HEK293 (cell line): ENCODE data around the gene ART5.

Experiments
- FEZF1 ChIP-seq: fragments of 450-650 bp; formaldehyde crosslinking; IDR thresholded peaks from 2 replicates; pipeline ENCODE4 v1.5.1; 2016; ENCODE audit warnings: missing biosample characterization, missing genetic modification characterization
- GLIS1 ChIP-seq: fragments of 450-650 bp; formaldehyde crosslinking; IDR thresholded peaks from 2 replicates; pipeline ENCODE4 v1.5.1; 2016; ENCODE audit warnings: missing biosample characterization, missing genetic modification characterization
- GLIS2 ChIP-seq: fragments of 450-650 bp; formaldehyde crosslinking; IDR thresholded peaks from 2 replicates; pipeline ENCODE4 v1.5.1; 2016; ENCODE audit warnings: missing biosample characterization, missing genetic modification characterization
- MEIS1 ChIP-seq: sonication (generic); formaldehyde crosslinking; IDR thresholded peaks from 2 replicates; pipeline ENCODE4 v1.8.1; 2022; ENCODE audit warnings: missing genetic modification reagents, mild to moderate bottlenecking, borderline replicate concordance
- OSR2 ChIP-seq: fragments of 450-650 bp; formaldehyde crosslinking; IDR thresholded peaks from 2 replicates; pipeline ENCODE4 v1.5.1; 2016; ENCODE audit warnings: missing biosample characterization, missing genetic modification characterization
- OVOL3 ChIP-seq: fragments of 450-650 bp; formaldehyde crosslinking; IDR thresholded peaks from 2 replicates; pipeline ENCODE4 v1.5.1; 2016; ENCODE audit warnings: missing biosample characterization, missing genetic modification characterization
- PATZ1 ChIP-seq: fragments of 450-650 bp; formaldehyde crosslinking; IDR thresholded peaks from 2 replicates; pipeline ENCODE4 v1.5.1; 2016; ENCODE audit warnings: missing biosample characterization, missing genetic modification characterization
- PRDM1 ChIP-seq: fragments of 450-650 bp; formaldehyde crosslinking; IDR thresholded peaks from 2 replicates; pipeline ENCODE4; 2016; ENCODE audit warnings: missing biosample characterization, missing genetic modification characterization
- SCRT2 ChIP-seq: fragments of 450-650 bp; formaldehyde crosslinking; IDR thresholded peaks from 2 replicates; pipeline ENCODE4 v1.5.1; 2016; ENCODE audit warnings: missing biosample characterization, missing genetic modification characterization
- YY1 ChIP-seq: fragments of 450-650 bp; formaldehyde crosslinking; IDR thresholded peaks from 2 replicates; pipeline ENCODE4 v1.5.1; 2018; ENCODE audit warnings: missing biosample characterization, missing genetic modification characterization
- ZBTB11 ChIP-seq: fragments of 450-650 bp; formaldehyde crosslinking; conservative IDR thresholded peaks from 2 replicates; pipeline ENCODE4 v1.5.1; 2016; ENCODE audit warnings: low read depth, missing biosample characterization, missing genetic modification characterization
- ZBTB20 ChIP-seq: fragments of 450-650 bp; formaldehyde crosslinking; IDR thresholded peaks from 2 replicates; pipeline ENCODE4 v1.5.1; 2016; ENCODE audit warnings: missing biosample characterization, missing genetic modification characterization
- ZEB2 ChIP-seq: fragments of 450-650 bp; formaldehyde crosslinking; IDR thresholded peaks from 2 replicates; pipeline ENCODE4 v1.5.1; 2016; ENCODE audit warnings: missing biosample characterization, missing genetic modification characterization
- ZNF184 ChIP-seq: fragments of 450-650 bp; IDR thresholded peaks from 2 replicates; pipeline ENCODE4 v1.5.1; 2018; ENCODE audit warnings: missing biosample characterization, mild to moderate bottlenecking, missing genetic modification characterization
- ZNF221 ChIP-seq: fragments of 450-650 bp; formaldehyde crosslinking; IDR thresholded peaks from 2 replicates; pipeline ENCODE4 v1.5.1; 2017; ENCODE audit warnings: missing biosample characterization, missing genetic modification characterization, borderline replicate concordance
- ZNF274 ChIP-seq, 2 experiments: fragments of 200-500 bp in 1 of 2; fragments of 450-650 bp in 1 of 2; sonication (Bioruptor generic) in 1 of 2; formaldehyde crosslinking in 1 of 2; IDR thresholded peaks; 2 replicates each; pipeline versions ENCODE4 v1.5.1 to v1.6.1; 2014 to 2016; ENCODE audit warnings: borderline replicate concordance in 1 of 2, inconsistent platforms in 1 of 2, low read length in 1 of 2, missing biosample characterization in 1 of 2, missing genetic modification characterization in 1 of 2
- ZNF354C ChIP-seq: fragments of 450-650 bp; formaldehyde crosslinking; IDR thresholded peaks from 2 replicates; pipeline ENCODE4 v1.5.1; 2016; ENCODE audit warnings: missing biosample characterization, missing genetic modification characterization, low read depth, borderline replicate concordance
- ZNF501 ChIP-seq: fragments of 450-650 bp; formaldehyde crosslinking; IDR thresholded peaks from 2 replicates; pipeline ENCODE4 v1.5.1; 2016; ENCODE audit warnings: missing biosample characterization, missing genetic modification characterization
- ZNF560 ChIP-seq: fragments of 450-650 bp; formaldehyde crosslinking; IDR thresholded peaks from 2 replicates; pipeline ENCODE4 v1.5.1; 2017; ENCODE audit warnings: missing biosample characterization, missing genetic modification characterization, borderline replicate concordance
- ZNF600 ChIP-seq: fragments of 450-650 bp; formaldehyde crosslinking; IDR thresholded peaks from 2 replicates; pipeline ENCODE4 v1.5.1; 2016; ENCODE audit warnings: missing biosample characterization, missing genetic modification characterization
- ZNF623 ChIP-seq: fragments of 450-650 bp; formaldehyde crosslinking; IDR thresholded peaks from 2 replicates; pipeline ENCODE4 v1.5.1; 2016; ENCODE audit warnings: missing biosample characterization, missing genetic modification characterization
- ZNF654 ChIP-seq: fragments of 450-650 bp; formaldehyde crosslinking; IDR thresholded peaks from 2 replicates; pipeline ENCODE4 v1.5.1; 2016; ENCODE audit warnings: low read depth, missing biosample characterization, missing genetic modification characterization
- ZNF658 ChIP-seq: fragments of 450-650 bp; formaldehyde crosslinking; IDR thresholded peaks from 2 replicates; pipeline ENCODE4; 2016; ENCODE audit warnings: missing biosample characterization, missing genetic modification characterization
- ZNF747 ChIP-seq: fragments of 450-650 bp; formaldehyde crosslinking; IDR thresholded peaks from 2 replicates; pipeline ENCODE4 v1.5.1; 2016; ENCODE audit warnings: missing biosample characterization, missing genetic modification characterization
- ZNF768 ChIP-seq: fragments of 450-650 bp; formaldehyde crosslinking; IDR thresholded peaks from 2 replicates; pipeline ENCODE4 v1.5.1; 2018; ENCODE audit warnings: missing biosample characterization, mild to moderate bottlenecking, missing genetic modification characterization
- ZSCAN4 ChIP-seq: fragments of 450-650 bp; formaldehyde crosslinking; IDR thresholded peaks from 2 replicates; pipeline ENCODE4 v1.5.1; 2017; ENCODE audit warnings: missing biosample characterization, missing genetic modification characterization
- TF ChIP-seq, protein P1 (sequence below): fragments of 450-650 bp; formaldehyde crosslinking; IDR thresholded peaks from 2 replicates; pipeline ENCODE4 v1.5.1; 2017; ENCODE audit warnings: missing biosample characterization, missing genetic modification characterization
- TF ChIP-seq, protein P2 (sequence below): fragments of 450-650 bp; formaldehyde crosslinking; IDR thresholded peaks from 2 replicates; pipeline ENCODE4 v1.5.1; 2016; ENCODE audit warnings: missing biosample characterization, missing genetic modification characterization

ART5 gene

GRCh38 chr11:3642071-3642951, 519 bp upstream of the ART5 start (continued):
- TF ChIP-seq PRDM1 (tag by site-specific recombination): no peak
- TF ChIP-seq FEZF1 (tag by site-specific recombination): no peak
- TF ChIP-seq ZNF654 (tag by site-specific recombination): no peak
- no peak for TF ChIP-seq OSR2
- TF ChIP-seq MEIS1 (CRISPR knock-in tag): no peak
- TF ChIP-seq ZNF747: no peak
- TF ChIP-seq ZBTB11 (tag by site-specific recombination): no peak
- TF ChIP-seq ZSCAN4 (tag by site-specific recombination): no peak
- TF ChIP-seq, protein P1, sequence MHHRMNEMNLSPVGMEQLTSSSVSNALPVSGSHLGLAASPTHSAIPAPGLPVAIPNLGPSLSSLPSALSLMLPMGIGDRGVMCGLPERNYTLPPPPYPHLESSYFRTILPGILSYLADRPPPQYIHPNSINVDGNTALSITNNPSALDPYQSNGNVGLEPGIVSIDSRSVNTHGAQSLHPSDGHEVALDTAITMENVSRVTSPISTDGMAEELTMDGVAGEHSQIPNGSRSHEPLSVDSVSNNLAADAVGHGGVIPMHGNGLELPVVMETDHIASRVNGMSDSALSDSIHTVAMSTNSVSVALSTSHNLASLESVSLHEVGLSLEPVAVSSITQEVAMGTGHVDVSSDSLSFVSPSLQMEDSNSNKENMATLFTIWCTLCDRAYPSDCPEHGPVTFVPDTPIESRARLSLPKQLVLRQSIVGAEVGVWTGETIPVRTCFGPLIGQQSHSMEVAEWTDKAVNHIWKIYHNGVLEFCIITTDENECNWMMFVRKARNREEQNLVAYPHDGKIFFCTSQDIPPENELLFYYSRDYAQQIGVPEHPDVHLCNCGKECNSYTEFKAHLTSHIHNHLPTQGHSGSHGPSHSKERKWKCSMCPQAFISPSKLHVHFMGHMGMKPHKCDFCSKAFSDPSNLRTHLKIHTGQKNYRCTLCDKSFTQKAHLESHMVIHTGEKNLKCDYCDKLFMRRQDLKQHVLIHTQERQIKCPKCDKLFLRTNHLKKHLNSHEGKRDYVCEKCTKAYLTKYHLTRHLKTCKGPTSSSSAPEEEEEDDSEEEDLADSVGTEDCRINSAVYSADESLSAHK (tag by site-specific recombination): no peak
- TF ChIP-seq SCRT2 (tag by site-specific recombination): no peak
- peak; percentile 90 for TF ChIP-seq PATZ1 (tag by site-specific recombination)
- TF ChIP-seq ZNF501 (tag by site-specific recombination): peak; percentile 48; the same call in 1 of the 2 replicates
- TF ChIP-seq YY1 (tag by site-specific recombination): no peak
- TF ChIP-seq ZNF221: no peak
- TF ChIP-seq ZNF184: no peak
- TF ChIP-seq ZBTB20 (tag by site-specific recombination): peak; percentile 57
- TF ChIP-seq GLIS2 (tag by site-specific recombination): peak; percentile 92
- TF ChIP-seq ZEB2 (tag by site-specific recombination): peak; percentile 47
- no peak for TF ChIP-seq ZNF274 (IDR thresholded peaks at IDR 0.05; ENCODE audit: low read length)
- no peak for TF ChIP-seq ZNF274 (tag by site-specific recombination; IDR thresholded peaks at IDR 0.05; ENCODE audit: borderline replicate concordance)
- TF ChIP-seq OVOL3: no peak
- TF ChIP-seq ZNF600 (tag by site-specific recombination): peak; percentile 68; the same call in 1 of the 2 replicates
- TF ChIP-seq ZNF623 (tag by site-specific recombination): no peak
- TF ChIP-seq ZNF768 (tag by site-specific recombination): no peak
- TF ChIP-seq ZNF658: no peak
- TF ChIP-seq GLIS1 (tag by site-specific recombination): peak; percentile 82
- no peak for TF ChIP-seq ZNF354C (tag by site-specific recombination)
- TF ChIP-seq ZNF560 (tag by site-specific recombination): no peak
- TF ChIP-seq, protein P2, sequence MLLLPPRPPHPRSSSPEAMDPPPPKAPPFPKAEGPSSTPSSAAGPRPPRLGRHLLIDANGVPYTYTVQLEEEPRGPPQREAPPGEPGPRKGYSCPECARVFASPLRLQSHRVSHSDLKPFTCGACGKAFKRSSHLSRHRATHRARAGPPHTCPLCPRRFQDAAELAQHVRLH (tag by site-specific recombination): no peak
